HCT116 (cell line): ENCODE data around the gene LRP2BP. TPM values are rescaled to one million over a fixed set of nuclear protein-coding genes. Genes with fewer than 3 reads are reported as not detected.

Experiments
- ATAC-seq: fragments of 200-7000 bp; cut with Tn5 transposase; 2 replicates; pipeline ENCODE4 v1.9.1; 2020; ENCODE audit warnings: mild to moderate bottlenecking, moderate library complexity
- BruUV-seq: library from RNA; stranded (reverse); fragments of 400-500 nt; replicated peaks from 2 replicates; lab custom pipeline; 2021; lab: Mats Ljungman, UMichigan
- CTCF ChIA-PET: fragments of 300-600 bp; sonication (Branson Sonifier 250); formaldehyde crosslinking; loops from one replicate; lab custom pipeline; 2021; ENCODE audit warnings: antibody characterized with exemption; lab: Charles Lee
- POLR2A ChIA-PET: fragments of 300-600, 350-600 bp; sonication (Branson Sonifier 250); formaldehyde crosslinking; loops from one replicate; lab custom pipeline; 2021; ENCODE audit warnings: antibody characterized with exemption; lab: Charles Lee
- RAD21 ChIA-PET, 2 experiments: fragments of 300-600 bp; sonication (Branson Sonifier 250); formaldehyde crosslinking; loops; one replicate each; lab custom pipeline; 2023; ENCODE audit warnings: low total read pairs in 2 of 2; ENCODE audit not compliant: uncharacterized antibody in 2 of 2, unreplicated experiment in 2 of 2, low non-redundant PET in 1 of 2; lab: Charles Lee
- DNase-seq: peaks from one replicate; pipeline ENCODE4 v3.0.0-alpha.2; 2010; ENCODE audit warnings: low read depth, low spot score
- H2AFZ ChIP-seq: fragments of 200-600 bp; shearing (Covaris generic), sonication (generic); 2 replicates; pipeline ENCODE4 v1.6.1; 2017; ENCODE audit warnings: low read depth, mixed run types, mixed read lengths, antibody characterized with exemption, low read length; ENCODE audit not compliant: poor library complexity, severe bottlenecking
- H3K27ac ChIP-seq: 2 replicates; pipeline ENCODE4 v1.5.1; 2012; ENCODE audit warnings: low read depth, low read length
- H3K27me3 ChIP-seq: fragments of 200-600 bp; sonication (generic); 2 replicates; pipeline ENCODE4 v1.6.1; 2016; ENCODE audit warnings: mixed run types, low read length, mixed read lengths; ENCODE audit not compliant: insufficient read depth
- H3K36me3 ChIP-seq, 2 experiments: fragments of 200-500 bp in 1 of 2; fragments of 200-600 bp in 1 of 2; sonication (Bioruptor generic) in 1 of 2; sonication (generic) in 1 of 2; 2 replicates each; pipeline versions ENCODE4 v1.5.1 to v1.6.1; 2014 to 2016; ENCODE audit warnings: low read length in 2 of 2, inconsistent platforms in 1 of 2, mixed read lengths in 1 of 2, mixed run types in 1 of 2; ENCODE audit not compliant: insufficient read depth in 2 of 2, control insufficient read depth in 1 of 2
- H3K4me1 ChIP-seq, 2 experiments: fragments of 200-600 bp in 1 of 2; sonication (generic) in 1 of 2; 2 replicates each; pipeline versions ENCODE4 v1.5.1 to v1.6.1; 2012 to 2017; ENCODE audit warnings: low read length in 2 of 2, inconsistent platforms in 1 of 2, mild to moderate bottlenecking in 1 of 2, mixed read lengths in 1 of 2, mixed run types in 1 of 2, moderate library complexity in 1 of 2; ENCODE audit not compliant: insufficient read depth in 2 of 2, control insufficient read depth in 1 of 2
- H3K4me2 ChIP-seq: fragments of 200-600 bp; sonication (generic); 2 replicates; pipeline ENCODE4 v1.6.1; 2017; ENCODE audit warnings: mixed run types, low read length, mixed read lengths
- H3K4me3 ChIP-seq, 2 experiments: fragments of 200-600 bp in 1 of 2; sonication (generic) in 1 of 2; replicated peaks in 1 of 2; 2 replicates each; pipeline ENCODE4 v1.5.1; 2011 to 2016; ENCODE audit warnings: low read length in 2 of 2, control low read depth in 1 of 2, low read depth in 1 of 2, mild to moderate bottlenecking in 1 of 2, mixed read lengths in 1 of 2, mixed run types in 1 of 2
- H3K79me2 ChIP-seq: fragments of 200-600 bp; sonication (generic); 2 replicates; pipeline ENCODE4 v1.6.1; 2017; ENCODE audit warnings: mild to moderate bottlenecking, mixed run types, low read length, moderate library complexity, mixed read lengths; ENCODE audit not compliant: insufficient read depth
- H3K9ac ChIP-seq: fragments of 200-600 bp; sonication (generic); 2 replicates; pipeline ENCODE4 v1.6.1; 2016; ENCODE audit warnings: low read length, mixed read lengths
- H3K9me2 ChIP-seq: fragments of 200-600 bp; sonication (generic), shearing (Covaris generic); 2 replicates; pipeline ENCODE4 v1.6.1; 2017; ENCODE audit warnings: mixed run types, mild to moderate bottlenecking, moderate library complexity; ENCODE audit not compliant: insufficient read depth
- H3K9me3 ChIP-seq, 2 experiments: fragments of 200-500 bp in 1 of 2; fragments of 200-600 bp in 1 of 2; sonication (Bioruptor generic) in 1 of 2; sonication (generic) in 1 of 2; 2 replicates each; pipeline ENCODE4 v1.6.1; 2014 to 2017; ENCODE audit warnings: low read length in 2 of 2, mixed read lengths in 2 of 2, inconsistent platforms in 1 of 2, low read depth in 1 of 2, mild to moderate bottlenecking in 1 of 2, mixed run types in 1 of 2, moderate library complexity in 1 of 2; ENCODE audit not compliant: control insufficient read depth in 1 of 2, insufficient read depth in 1 of 2
- H4K20me1 ChIP-seq: fragments of 200-600 bp; sonication (generic), shearing (Covaris generic); 2 replicates; pipeline ENCODE4 v1.6.1; 2017; ENCODE audit warnings: mixed run types, mild to moderate bottlenecking, moderate library complexity; ENCODE audit not compliant: insufficient read depth
- CBX3 ChIP-seq: IDR thresholded peaks from 2 replicates; pipeline ENCODE4 v1.6.1; 2012; ENCODE audit warnings: low read depth
- ELF1 ChIP-seq: IDR thresholded peaks from 2 replicates; pipeline ENCODE4 v1.6.1; 2012; ENCODE audit warnings: low read depth, borderline replicate concordance
- POLR2AphosphoS5 ChIP-seq: IDR thresholded peaks from 2 replicates; pipeline ENCODE4 v1.6.1; 2011; ENCODE audit warnings: mild to moderate bottlenecking, low read depth, low read length, moderate library complexity
- SIN3A ChIP-seq: IDR thresholded peaks from 2 replicates; pipeline ENCODE4 v1.6.1; 2012; ENCODE audit warnings: low read depth
- SRF ChIP-seq: IDR thresholded peaks from 2 replicates; pipeline ENCODE4 v1.6.1; 2012; ENCODE audit warnings: low read depth
- YY1 ChIP-seq: IDR thresholded peaks from 2 replicates; pipeline ENCODE4 v1.6.1; 2011; ENCODE audit warnings: low read length, low read depth, moderate library complexity, mild to moderate bottlenecking; ENCODE audit not compliant: insufficient replicate concordance; ENCODE audit errors: extremely low read depth
- intact Hi-C: fragments of 100-400 bp; cut with micrococcal nuclease; formaldehyde crosslinking; loops from 2 replicates; pipeline ENCODE4 v1.10.0; 2022
- total RNA-seq: library from RNA; stranded (reverse); gene quantifications from one replicate; pipeline ENCODE4 v1.2.1, GENCODE V29; 2021; ENCODE audit not compliant: unreplicated experiment
- TF ChIP-seq, protein P1 (sequence below): IDR thresholded peaks from 2 replicates; pipeline ENCODE4 v1.6.1; 2012

LRP2BP gene
- total RNA-seq, 1 experiment from 2014 or later = 2.9 TPM

DNA sequence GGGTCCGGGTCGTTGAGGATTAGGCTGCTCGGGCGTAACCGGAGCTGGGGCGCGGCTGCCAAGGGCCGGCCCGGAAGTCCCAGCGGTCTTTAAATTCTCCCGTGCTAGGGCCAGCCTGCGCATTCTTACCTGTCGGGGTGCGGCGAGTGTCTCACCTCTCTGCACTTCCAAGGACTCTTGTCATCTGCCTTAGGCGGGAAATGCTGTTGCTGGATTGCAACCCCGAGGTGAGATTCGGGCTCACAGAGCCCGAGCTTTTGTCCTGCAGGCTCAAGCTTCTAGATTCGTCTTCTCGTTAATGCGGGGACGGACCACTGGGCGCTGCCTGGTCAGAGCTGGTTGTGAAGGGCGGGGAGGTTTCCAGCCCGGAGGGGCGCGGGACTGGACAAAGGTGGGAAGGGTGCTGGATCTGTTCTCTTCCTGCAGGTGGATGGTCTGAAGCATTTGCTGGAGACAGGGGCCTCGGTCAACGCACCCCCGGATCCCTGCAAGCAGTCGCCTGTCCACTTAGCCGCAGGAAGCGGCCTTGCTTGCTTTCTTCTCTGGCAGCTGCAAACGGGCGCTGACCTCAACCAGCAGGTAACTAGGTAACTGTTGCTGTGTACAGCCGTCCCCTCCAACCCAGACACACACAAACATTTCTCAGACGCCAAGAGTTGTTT lies 1.1 kb upstream of the LRP2BP start, which contains the start of gene ANKRD37:
ANKRD37 (plus strand) TSS at position 118 of the 662 bp plus-strand sequence; CDS start at position 201, 83 bp downstream.
- H3K4me1 ChIP-seq = peaks cover 11 to 29% of the 10 kb centered on the region in 2 experiments
- peak within 1 kb of the TSS; percentile 90 for H3K27ac ChIP-seq
- intact Hi-C loops = loop anchor here (2.0 to 5.0 kb wide), 2 partner anchors 195 to 200 kb away; partner anchors contain the start of gene CFAP97
- DNase-seq (no peak), ATAC-seq (peak; percentile 15)
- H4K20me1 ChIP-seq = no peaks in the 10 kb centered on the region
- H3K9me3 ChIP-seq = no peaks in the 10 kb centered on the region
- peak within 1 kb of the TSS; percentile 86 for H3K4me2 ChIP-seq
- ChIA-PET CTCF (interaction anchor here (1.0 kb wide), 1 partner anchor 392 kb away, joined by 3 read pairs; no protein-coding TSS in a partner anchor), POLR2A (interaction anchor here (0.7 to 1.6 kb wide), 4 partner anchors 13 to 202 kb away, joined by 3 to 4 read pairs (median 4); partner anchors contain the start of gene UFSP2), RAD21 (no interaction called here)
- H3K27me3 ChIP-seq = no peaks in the 10 kb centered on the region
- H3K36me3 ChIP-seq = peaks cover 7 to 12% of the 10 kb centered on the region in 2 experiments; a peak in 2 of 4 replicates
- TF ChIP-seq SRF (peak; percentile 21; the same call in 1 of the 2 replicates), ELF1 (0 out of 2 replicates have a peak, but pooled peaks have one; percentile 30), POLR2AphosphoS5 (peak; percentile 91), CBX3 (0 out of 2 replicates have a peak, but pooled peaks have one; percentile 7), YY1 (no peak), SIN3A (peak; percentile 99)
- TF ChIP-seq, protein P1, sequence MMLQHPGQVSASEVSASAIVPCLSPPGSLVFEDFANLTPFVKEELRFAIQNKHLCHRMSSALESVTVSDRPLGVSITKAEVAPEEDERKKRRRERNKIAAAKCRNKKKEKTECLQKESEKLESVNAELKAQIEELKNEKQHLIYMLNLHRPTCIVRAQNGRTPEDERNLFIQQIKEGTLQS = no peak
- peak within 1 kb of the TSS; percentile 75 for H3K9ac ChIP-seq
- H3K9me2 ChIP-seq = no peaks in the 10 kb centered on the region
- H2AFZ ChIP-seq = peak within 1 kb of the TSS; percentile 5
- no peaks in the 10 kb centered on the region for H3K79me2 ChIP-seq
- no TSS peak for BruUV-seq
- H3K4me3 ChIP-seq = peak within 1 kb of the TSS; percentile 57 to 61
